Right atrium auricular region (tissue), 2 donors: ENCODE results near the gene COX6B1. TPM values are rescaled to one million over a fixed set of nuclear protein-coding genes. Genes with fewer than 3 reads are reported as not detected.

Experiments used
- DNase-seq: peaks from one replicate; pipeline ENCODE4 v3.0.0-alpha.2; 2019; ENCODE audit warnings: low spot score
- H3K27ac ChIP-seq, 2 donors: fragments of 200-600 bp; sonication (generic); 1 replicate in 1 of 2; 2 replicates in 1 of 2; pipeline ENCODE4 v1.5.1; 2016 to 2019
- H3K27me3 ChIP-seq, 2 donors: fragments of 200-600 bp; sonication (generic); one replicate each; pipeline versions ENCODE4 v1.5.1 to v1.6.0; 2017 to 2019
- H3K36me3 ChIP-seq: fragments of 200-600 bp; sonication (generic); one replicate; pipeline ENCODE4 v1.5.1; 2016
- H3K4me1 ChIP-seq, 2 donors: fragments of 200-600 bp; sonication (generic); one replicate each; pipeline versions ENCODE4 v1.5.1 to v1.6.0; 2017 to 2019
- H3K4me3 ChIP-seq, 2 donors: fragments of 200-600 bp; sonication (generic); 1 replicate in 1 of 2; 2 replicates in 1 of 2; pipeline ENCODE4 v1.5.1; 2017 to 2019; ENCODE audit warnings: mild to moderate bottlenecking in 1 of 2, moderate library complexity in 1 of 2
- H3K9me3 ChIP-seq, 2 donors: fragments of 200-600 bp; sonication (generic); one replicate each; pipeline ENCODE4 v1.5.1; 2019
- total RNA-seq, 2 donors: library from RNA; depleted of rRNA; stranded (reverse); fragments of >200 nt; gene quantifications; one replicate each; pipeline ENCODE4 v1.1.0, GENCODE V29; 2016
- TF ChIP-seq, protein P1 (sequence below), 2 donors: fragments of 200-600 bp; sonication (generic); IDR thresholded peaks; one replicate each; pipeline ENCODE4 v1.5.1; 2019; ENCODE audit warnings: antibody characterized with exemption in 2 of 2

The COX6B1 gene
- total RNA-seq, 2 donors from 2014 or later, result 1,397 to 1,663 TPM

DNA sequence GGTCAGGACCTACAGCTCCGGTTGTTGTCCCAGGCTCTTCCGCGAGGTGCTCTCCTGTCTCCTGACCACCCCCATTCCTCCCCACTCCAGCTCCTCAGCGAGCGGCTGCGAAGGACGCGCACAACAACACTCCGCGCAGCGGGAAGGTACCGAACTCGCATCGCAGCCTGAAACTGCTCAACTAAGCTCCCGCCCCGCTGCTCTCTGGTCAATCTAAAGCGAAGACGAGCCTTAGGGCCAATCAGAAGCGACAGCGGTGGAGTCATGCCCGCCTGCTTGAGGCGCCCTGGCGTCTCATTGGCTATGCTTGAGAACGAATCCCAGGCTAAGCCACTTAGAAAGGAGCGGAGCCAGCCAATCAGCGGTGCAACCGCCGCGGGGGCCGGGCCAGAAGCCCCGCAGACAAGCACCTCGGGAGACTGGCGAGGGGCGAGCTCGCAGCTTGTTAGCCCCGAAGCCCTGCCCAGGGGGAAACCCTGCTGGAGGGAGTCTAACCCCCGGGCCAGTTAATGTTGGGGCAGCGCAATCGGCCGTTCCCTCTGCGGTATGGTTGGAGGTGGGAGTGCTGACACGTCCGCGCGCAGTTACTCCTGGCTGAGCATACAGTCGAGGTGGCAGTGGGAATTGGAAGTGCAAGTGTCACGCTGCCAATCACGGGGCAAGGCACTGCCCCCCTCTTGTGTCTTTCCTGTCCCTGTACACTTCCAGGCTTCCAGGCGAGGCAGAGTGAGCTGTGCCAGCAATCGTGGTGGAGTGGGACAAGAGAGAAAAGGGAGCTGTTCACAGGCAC, 54.3 kb downstream of the COX6B1 start:
- TF ChIP-seq, protein P1, sequence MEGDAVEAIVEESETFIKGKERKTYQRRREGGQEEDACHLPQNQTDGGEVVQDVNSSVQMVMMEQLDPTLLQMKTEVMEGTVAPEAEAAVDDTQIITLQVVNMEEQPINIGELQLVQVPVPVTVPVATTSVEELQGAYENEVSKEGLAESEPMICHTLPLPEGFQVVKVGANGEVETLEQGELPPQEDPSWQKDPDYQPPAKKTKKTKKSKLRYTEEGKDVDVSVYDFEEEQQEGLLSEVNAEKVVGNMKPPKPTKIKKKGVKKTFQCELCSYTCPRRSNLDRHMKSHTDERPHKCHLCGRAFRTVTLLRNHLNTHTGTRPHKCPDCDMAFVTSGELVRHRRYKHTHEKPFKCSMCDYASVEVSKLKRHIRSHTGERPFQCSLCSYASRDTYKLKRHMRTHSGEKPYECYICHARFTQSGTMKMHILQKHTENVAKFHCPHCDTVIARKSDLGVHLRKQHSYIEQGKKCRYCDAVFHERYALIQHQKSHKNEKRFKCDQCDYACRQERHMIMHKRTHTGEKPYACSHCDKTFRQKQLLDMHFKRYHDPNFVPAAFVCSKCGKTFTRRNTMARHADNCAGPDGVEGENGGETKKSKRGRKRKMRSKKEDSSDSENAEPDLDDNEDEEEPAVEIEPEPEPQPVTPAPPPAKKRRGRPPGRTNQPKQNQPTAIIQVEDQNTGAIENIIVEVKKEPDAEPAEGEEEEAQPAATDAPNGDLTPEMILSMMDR (IDR thresholded peaks at IDR 0.05), result no peak
- Histone ChIP-seq H3K4me3 (peak overlapping the region; percentile 52 to 70), H3K27me3 (no peaks in the 10 kb centered on the region), H3K27ac (peak overlapping the region; percentile 67 to 78), H3K9me3 (no peaks in the 10 kb centered on the region), H3K36me3 (no peaks in the 10 kb centered on the region), H3K4me1 (peaks cover 0 to 6% of the 10 kb centered on the region in 2 donors)
- peak; percentile 99 for DNase-seq

DNA sequence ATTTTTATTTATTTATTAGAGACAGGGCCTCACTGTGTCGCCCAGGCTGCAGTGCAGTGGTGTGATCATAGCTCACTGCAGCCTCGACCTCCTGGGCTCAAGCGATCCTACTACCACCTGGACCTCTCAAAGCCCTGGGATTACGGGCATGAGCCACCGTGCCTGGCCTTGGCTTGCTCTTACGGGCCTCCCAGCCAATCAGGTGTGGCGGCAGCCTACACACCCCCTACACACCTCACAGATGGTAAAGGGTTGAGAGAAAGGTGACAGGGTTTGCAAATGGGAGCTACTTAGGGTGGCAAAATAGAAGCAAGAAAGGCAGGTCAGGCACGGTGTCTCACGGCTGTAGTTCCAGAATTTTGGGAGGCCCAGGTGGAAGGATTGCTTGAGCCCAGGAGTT, 55.2 kb downstream of the COX6B1 start:
- no peaks in the 10 kb centered on the region for H3K27me3 ChIP-seq
- H3K27ac ChIP-seq, result no peak overlapping the region
- H3K4me3 ChIP-seq, result peak overlapping the region in 1 of 2 donors; percentile 70

DNA sequence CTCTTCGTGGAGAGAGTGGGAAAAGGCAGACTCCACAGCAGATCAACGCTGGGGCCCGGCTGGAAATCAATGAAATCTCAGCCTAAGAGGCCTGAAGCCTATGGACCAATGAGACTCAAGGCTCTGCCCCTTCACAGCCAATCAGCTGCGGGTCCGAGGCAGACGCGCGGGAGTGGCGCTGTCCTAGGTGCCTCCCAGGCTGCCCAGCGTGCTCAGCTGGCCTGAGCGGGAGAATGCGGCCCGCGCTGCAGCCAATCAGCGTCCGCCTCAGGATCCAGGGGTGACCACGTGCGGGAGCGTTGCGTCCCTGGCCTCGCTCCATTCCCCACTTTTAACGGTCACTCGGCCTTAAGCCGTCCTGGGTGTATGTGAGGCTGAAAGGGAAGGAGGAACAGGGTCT, 56.1 kb downstream of the COX6B1 start, which contains the start of gene ZBTB32:
Gene ZBTB32 (plus strand): TSS at position 341 of the 400 bp plus-strand sequence. CDS start 10,069 bp downstream, outside the sequence.
- DNase-seq, result no peak
- TF ChIP-seq, protein P1 (IDR thresholded peaks at IDR 0.05), result no peak
- Histone ChIP-seq H3K4me1 (peaks cover 0 to 6% of the 10 kb centered on the region in 2 donors), H3K9me3 (no peaks in the 10 kb centered on the region), H3K27ac (no peak within 1 kb of the TSS), H3K27me3 (no peaks in the 10 kb centered on the region), H3K36me3 (no peaks in the 10 kb centered on the region), H3K4me3 (no peak within 1 kb of the TSS)

More for the DNA sequence above, 55.2 kb downstream of the COX6B1 start:
- no peak for DNase-seq
- Histone ChIP-seq H3K9me3 (no peaks in the 10 kb centered on the region), H3K4me1 (peaks cover 0 to 6% of the 10 kb centered on the region in 2 donors), H3K36me3 (no peaks in the 10 kb centered on the region)
- TF ChIP-seq, protein P1 (IDR thresholded peaks at IDR 0.05), result no peak

Other genes starting within 250 kb of the COX6B1 start
- under 1 TPM in 1 of 2 donors, not detected in 1; 0.20 TPM for gene FFAR2, start 200.1 kb upstream of the COX6B1 start, total RNA-seq
- gene KRTDAP, start 157.9 kb upstream of the COX6B1 start, total RNA-seq, result not detected
- 10 to 100 TPM in 1 of 2 donors, 1 to 10 TPM in 1; 6.9 to 52.4 TPM for gene DMKN, start 134.7 kb upstream of the COX6B1 start, total RNA-seq
- gene SBSN, start 120.0 kb upstream of the COX6B1 start, total RNA-seq, result not detected
- not detected for gene GAPDHS, start 114.9 kb upstream of the COX6B1 start, total RNA-seq
- gene TMEM147, start 102.7 kb upstream of the COX6B1 start, total RNA-seq, result 100 to 1,000 TPM in 1 of 2 donors, 10 to 100 TPM in 1; 93.3 to 106 TPM
- not detected for gene ATP4A, start 84.7 kb upstream of the COX6B1 start, total RNA-seq
- gene PMIS2, start 62.1 kb upstream of the COX6B1 start, total RNA-seq, result not detected
- 1 to 10 TPM; 2.2 to 3.9 TPM for gene HAUS5, start 35.6 kb upstream of the COX6B1 start, total RNA-seq
- gene RBM42, start 19.3 kb upstream of the COX6B1 start, total RNA-seq, result 10 to 100 TPM; 40.4 to 52.4 TPM
- gene ETV2, start 6.6 kb upstream of the COX6B1 start, total RNA-seq, result 1 to 10 TPM in 1 of 2 donors, not detected in 1; 1.2 TPM
- not detected for gene UPK1A, start 18.2 kb downstream of the COX6B1 start, total RNA-seq
- gene ZBTB32, start 56.2 kb downstream of the COX6B1 start, total RNA-seq, result not detected
- gene KMT2B, start 69.7 kb downstream of the COX6B1 start, total RNA-seq, result 10 to 100 TPM; 11.9 to 12.9 TPM
- 1 to 10 TPM; 1.8 to 6.4 TPM for gene IGFLR1, start 94.1 kb downstream of the COX6B1 start, total RNA-seq
- 10 to 100 TPM; 19.9 to 33.1 TPM for gene U2AF1L4, start 97.1 kb downstream of the COX6B1 start, total RNA-seq
- 10 to 100 TPM; 26.1 to 35.0 TPM for gene PSENEN, start 97.3 kb downstream of the COX6B1 start, total RNA-seq
- gene LIN37, start 100.3 kb downstream of the COX6B1 start, total RNA-seq, result 10 to 100 TPM in 1 of 2 donors, 1 to 10 TPM in 1; 8.9 to 13.6 TPM
- 100 to 1,000 TPM in 1 of 2 donors, 10 to 100 TPM in 1; 98.4 to 104 TPM for gene HSPB6, start 108.7 kb downstream of the COX6B1 start, total RNA-seq
- 1 to 10 TPM; 7.2 TPM for gene PROSER3, start 109.9 kb downstream of the COX6B1 start, total RNA-seq
- 1 to 10 TPM; 1.3 to 1.4 TPM for gene ARHGAP33, start 127.2 kb downstream of the COX6B1 start, total RNA-seq
- not detected for gene PRODH2, start 164.5 kb downstream of the COX6B1 start, total RNA-seq
- gene NPHS1, start 204.2 kb downstream of the COX6B1 start, total RNA-seq, result not detected
- under 1 TPM in 1 of 2 donors, not detected in 1; 0.51 TPM for gene KIRREL2, start 208.6 kb downstream of the COX6B1 start, total RNA-seq
- gene APLP1, start 220.3 kb downstream of the COX6B1 start, total RNA-seq, result 10 to 100 TPM; 17.5 to 33.6 TPM